ENCODE data around the gene OSBP2.

DNA sequence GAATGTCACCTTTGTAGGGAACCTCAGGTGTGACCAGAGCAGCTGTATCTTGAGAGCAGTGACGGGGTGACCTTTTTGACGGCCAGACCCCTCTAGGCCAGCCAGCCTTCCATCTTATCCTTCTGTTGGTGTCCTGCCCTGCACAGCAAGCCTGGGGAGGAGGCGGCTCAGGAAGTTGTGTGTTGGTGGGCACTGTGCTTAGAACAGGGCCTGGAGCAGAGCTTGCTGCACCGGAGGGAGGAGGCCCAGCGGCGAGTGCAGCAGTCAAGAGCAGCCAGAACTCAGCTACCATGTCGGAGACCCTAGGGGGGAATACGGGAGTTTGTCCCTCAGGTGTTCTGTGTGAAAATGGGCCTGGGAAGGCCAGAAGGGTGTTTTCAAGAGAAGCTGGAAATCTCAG lies 129.4 kb downstream of the OSBP2 start:
- TF ChIP-seq ZNF302 (CRISPR knock-in tag; IDR thresholded peaks at IDR 0.05): no peak
- TF ChIP-seq, protein P1, sequence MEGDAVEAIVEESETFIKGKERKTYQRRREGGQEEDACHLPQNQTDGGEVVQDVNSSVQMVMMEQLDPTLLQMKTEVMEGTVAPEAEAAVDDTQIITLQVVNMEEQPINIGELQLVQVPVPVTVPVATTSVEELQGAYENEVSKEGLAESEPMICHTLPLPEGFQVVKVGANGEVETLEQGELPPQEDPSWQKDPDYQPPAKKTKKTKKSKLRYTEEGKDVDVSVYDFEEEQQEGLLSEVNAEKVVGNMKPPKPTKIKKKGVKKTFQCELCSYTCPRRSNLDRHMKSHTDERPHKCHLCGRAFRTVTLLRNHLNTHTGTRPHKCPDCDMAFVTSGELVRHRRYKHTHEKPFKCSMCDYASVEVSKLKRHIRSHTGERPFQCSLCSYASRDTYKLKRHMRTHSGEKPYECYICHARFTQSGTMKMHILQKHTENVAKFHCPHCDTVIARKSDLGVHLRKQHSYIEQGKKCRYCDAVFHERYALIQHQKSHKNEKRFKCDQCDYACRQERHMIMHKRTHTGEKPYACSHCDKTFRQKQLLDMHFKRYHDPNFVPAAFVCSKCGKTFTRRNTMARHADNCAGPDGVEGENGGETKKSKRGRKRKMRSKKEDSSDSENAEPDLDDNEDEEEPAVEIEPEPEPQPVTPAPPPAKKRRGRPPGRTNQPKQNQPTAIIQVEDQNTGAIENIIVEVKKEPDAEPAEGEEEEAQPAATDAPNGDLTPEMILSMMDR (IDR thresholded peaks at IDR 0.05): no peak
- TF ChIP-seq, protein P2, sequence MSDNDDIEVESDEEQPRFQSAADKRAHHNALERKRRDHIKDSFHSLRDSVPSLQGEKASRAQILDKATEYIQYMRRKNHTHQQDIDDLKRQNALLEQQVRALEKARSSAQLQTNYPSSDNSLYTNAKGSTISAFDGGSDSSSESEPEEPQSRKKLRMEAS (IDR thresholded peaks at IDR 0.05): no peak
- no peak for TF ChIP-seq RCOR1 (IDR thresholded peaks at IDR 0.05; ENCODE audit: low read depth, low read length)
- no peak for TF ChIP-seq RAD21 (conservative IDR thresholded peaks at IDR 0.05 in 1 of 2, IDR thresholded peaks at IDR 0.05 in 1 of 2)
- TF ChIP-seq, protein P3, sequence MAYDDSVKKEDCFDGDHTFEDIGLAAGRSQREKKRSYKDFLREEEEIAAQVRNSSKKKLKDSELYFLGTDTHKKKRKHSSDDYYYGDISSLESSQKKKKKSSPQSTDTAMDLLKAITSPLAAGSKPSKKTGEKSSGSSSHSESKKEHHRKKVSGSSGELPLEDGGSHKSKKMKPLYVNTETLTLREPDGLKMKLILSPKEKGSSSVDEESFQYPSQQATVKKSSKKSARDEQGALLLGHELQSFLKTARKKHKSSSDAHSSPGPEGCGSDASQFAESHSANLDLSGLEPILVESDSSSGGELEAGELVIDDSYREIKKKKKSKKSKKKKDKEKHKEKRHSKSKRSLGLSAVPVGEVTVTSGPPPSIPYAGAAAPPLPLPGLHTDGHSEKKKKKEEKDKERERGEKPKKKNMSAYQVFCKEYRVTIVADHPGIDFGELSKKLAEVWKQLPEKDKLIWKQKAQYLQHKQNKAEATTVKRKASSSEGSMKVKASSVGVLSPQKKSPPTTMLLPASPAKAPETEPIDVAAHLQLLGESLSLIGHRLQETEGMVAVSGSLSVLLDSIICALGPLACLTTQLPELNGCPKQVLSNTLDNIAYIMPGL (CRISPR knock-in tag; IDR thresholded peaks at IDR 0.05; ENCODE audit: borderline replicate concordance): no peak
- TF ChIP-seq POLR2A (IDR thresholded peaks at IDR 0.05; ENCODE audit: low read length): no peak

Data from A549 (cell line).